ENCODE measurements around the gene GSTT4. TPM values are rescaled to one million over a fixed set of nuclear protein-coding genes. Genes with fewer than 3 reads are reported as not detected.
"Not testable (repeated sequence)": the region's sequence is repeated elsewhere in the genome, so short reads cannot be mapped to it uniquely, and the experiment has no call there.

Gene GSTT4
- total RNA-seq, 4 donors from 2014 or later = not detected

DNA sequence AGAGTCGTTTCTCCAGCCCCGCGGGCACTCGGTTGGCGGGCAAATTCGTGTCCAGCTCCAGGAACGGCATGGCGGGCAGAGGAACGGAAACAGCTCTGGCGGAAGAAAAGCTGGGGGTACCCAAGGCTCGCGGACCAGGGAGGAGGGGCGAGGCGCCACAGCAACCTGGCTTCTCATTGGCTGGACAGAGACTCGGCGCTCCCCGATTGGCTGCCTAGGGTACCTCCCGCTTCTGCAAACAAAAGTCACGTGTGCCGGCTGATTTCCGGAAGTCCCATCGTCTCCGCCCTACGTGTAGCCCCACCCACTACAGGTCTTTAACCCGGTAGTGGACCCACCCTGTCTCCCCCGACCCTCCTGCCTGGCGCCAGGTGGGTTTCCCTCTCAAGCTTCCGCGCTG is 30.9 kb downstream of the GSTT4 start, which contains the start of gene DDT:
Gene DDT (minus strand): TSS at position 97 of the 400 bp plus-strand sequence. CDS start 27 bp downstream, at position 70.
- not testable (repeated sequence) for H3K27me3 ChIP-seq; H3K9me3 ChIP-seq; H3K4me1 ChIP-seq; H3K4me3 ChIP-seq; DNase-seq (ENCODE audit: low spot score in 2 of 2); H3K27ac ChIP-seq
- WGBS = no CpG with 5 or more reads among the region's 29 CpGs
- H3K36me3 ChIP-seq = peaks cover 23% of the 10 kb centered on the region

DNA sequence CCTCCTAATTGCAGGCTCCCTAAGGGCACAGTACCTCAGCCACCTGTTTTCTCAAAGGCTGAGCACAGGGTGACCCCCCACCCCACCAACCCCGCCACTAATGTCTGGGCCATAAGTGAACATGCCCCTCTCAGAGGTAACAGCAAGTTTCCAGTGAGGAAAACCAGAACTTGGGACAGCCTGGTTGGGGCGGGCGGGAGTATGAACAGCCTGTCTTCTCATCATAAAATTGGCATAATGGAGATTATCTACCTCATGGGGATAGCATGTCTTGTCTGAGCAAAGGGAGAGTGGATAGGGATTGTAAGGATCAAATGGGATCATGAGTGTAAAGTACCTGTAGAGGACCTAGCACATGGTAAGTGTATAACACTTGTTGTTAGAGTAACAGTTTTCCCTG is 33.3 kb downstream of the GSTT4 start:
- not testable (repeated sequence) for H3K4me3 ChIP-seq; H3K27me3 ChIP-seq; H3K4me1 ChIP-seq; H3K27ac ChIP-seq; H3K9me3 ChIP-seq; DNase-seq (ENCODE audit: low spot score in 2 of 2)
- 96% methylated on average over 2 of the region's 3 CpGs for WGBS
- H3K36me3 ChIP-seq = peaks cover 23% of the 10 kb centered on the region

DNA sequence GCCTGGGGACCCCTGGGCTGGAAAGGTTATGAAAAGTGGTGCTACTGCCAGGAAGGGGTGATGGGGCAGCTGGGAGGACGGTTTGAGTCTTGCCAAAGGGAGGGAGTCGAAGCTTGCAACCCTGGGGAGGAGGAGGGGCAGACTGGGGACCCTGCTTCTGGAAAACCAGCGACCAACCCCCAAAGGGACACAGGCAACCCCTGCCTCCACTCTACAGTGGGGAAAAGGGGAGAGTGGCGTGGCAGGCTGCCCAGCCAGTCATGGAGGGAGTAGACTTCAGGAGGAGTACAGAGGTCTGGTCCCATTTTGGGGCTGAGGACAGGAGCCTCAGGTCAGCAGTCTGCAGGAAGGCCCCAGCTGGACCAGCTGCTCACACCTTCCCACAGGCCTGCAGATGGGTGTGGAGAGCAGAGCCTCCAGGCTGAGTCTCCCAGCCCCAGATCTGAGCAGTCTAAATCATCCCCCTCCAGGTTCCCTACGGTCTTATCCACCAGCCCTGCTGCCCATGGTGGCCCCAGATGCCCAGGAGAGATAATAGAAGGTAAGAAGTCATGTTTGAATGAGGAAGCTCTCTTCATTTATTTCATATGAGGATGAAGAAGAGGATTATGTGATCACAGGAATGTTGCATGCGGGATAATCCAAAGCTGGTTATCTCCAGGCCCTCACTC is 34.3 kb downstream of the GSTT4 start:
- Histone ChIP-seq H3K27ac (no peak overlapping the region), H3K36me3 (peaks cover 23% of the 10 kb centered on the region), H3K4me3 (no peak overlapping the region), H3K4me1 (peaks cover 3% of the 10 kb centered on the region), H3K27me3 (no peaks in the 10 kb centered on the region), H3K9me3 (no peaks in the 10 kb centered on the region)
- DNase-seq (ENCODE audit: low spot score in 2 of 2) = peak in 1 of 2 donors; percentile 64
- TF ChIP-seq, protein P1, sequence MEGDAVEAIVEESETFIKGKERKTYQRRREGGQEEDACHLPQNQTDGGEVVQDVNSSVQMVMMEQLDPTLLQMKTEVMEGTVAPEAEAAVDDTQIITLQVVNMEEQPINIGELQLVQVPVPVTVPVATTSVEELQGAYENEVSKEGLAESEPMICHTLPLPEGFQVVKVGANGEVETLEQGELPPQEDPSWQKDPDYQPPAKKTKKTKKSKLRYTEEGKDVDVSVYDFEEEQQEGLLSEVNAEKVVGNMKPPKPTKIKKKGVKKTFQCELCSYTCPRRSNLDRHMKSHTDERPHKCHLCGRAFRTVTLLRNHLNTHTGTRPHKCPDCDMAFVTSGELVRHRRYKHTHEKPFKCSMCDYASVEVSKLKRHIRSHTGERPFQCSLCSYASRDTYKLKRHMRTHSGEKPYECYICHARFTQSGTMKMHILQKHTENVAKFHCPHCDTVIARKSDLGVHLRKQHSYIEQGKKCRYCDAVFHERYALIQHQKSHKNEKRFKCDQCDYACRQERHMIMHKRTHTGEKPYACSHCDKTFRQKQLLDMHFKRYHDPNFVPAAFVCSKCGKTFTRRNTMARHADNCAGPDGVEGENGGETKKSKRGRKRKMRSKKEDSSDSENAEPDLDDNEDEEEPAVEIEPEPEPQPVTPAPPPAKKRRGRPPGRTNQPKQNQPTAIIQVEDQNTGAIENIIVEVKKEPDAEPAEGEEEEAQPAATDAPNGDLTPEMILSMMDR (IDR thresholded peaks at IDR 0.05) = no peak
- TF ChIP-seq EP300 (IDR thresholded peaks at IDR 0.05) = no peak
- TF ChIP-seq POLR2AphosphoS5 (IDR thresholded peaks at IDR 0.05) = no peak
- TF ChIP-seq POLR2A (IDR thresholded peaks at IDR 0.05) = no peak
- 68% methylated on average over 6 of the region's 6 CpGs for WGBS

DNA sequence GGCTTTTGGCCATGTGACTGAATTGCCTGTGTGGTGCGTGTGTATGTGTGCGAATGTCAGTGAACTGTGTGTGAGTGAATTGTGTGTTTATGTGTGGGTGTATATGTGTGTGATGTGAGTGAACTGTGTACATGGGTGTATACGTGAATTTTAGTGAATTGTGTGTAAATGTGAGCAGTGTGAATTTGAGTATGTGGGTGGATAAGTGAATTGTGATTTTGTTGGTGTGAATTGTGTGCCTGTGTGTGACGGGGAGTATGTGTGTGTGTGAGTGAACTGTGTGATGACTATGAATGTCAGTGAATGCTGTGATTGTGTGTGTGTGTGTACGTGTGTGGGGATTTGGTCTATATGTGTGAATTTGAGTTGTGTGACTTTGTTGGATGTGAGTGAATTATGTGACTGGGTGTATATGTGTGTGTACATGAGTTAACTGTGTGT is 35.0 kb downstream of the GSTT4 start:
- Histone ChIP-seq H3K27ac (no peak overlapping the region), H3K4me3 (no peak overlapping the region), H3K4me1 (peaks cover 3% of the 10 kb centered on the region), H3K9me3 (no peaks in the 10 kb centered on the region), H3K36me3 (peaks cover 23% of the 10 kb centered on the region), H3K27me3 (no peaks in the 10 kb centered on the region)
- TF ChIP-seq, protein P1 (IDR thresholded peaks at IDR 0.05) = no peak
- TF ChIP-seq POLR2A (IDR thresholded peaks at IDR 0.05) (no peak), EP300 (IDR thresholded peaks at IDR 0.05) (no peak), POLR2AphosphoS5 (IDR thresholded peaks at IDR 0.05) (no peak)
- WGBS = 73% methylated on average over 5 of the region's 5 CpGs
- DNase-seq (ENCODE audit: low spot score in 2 of 2) = no peak

DNA sequence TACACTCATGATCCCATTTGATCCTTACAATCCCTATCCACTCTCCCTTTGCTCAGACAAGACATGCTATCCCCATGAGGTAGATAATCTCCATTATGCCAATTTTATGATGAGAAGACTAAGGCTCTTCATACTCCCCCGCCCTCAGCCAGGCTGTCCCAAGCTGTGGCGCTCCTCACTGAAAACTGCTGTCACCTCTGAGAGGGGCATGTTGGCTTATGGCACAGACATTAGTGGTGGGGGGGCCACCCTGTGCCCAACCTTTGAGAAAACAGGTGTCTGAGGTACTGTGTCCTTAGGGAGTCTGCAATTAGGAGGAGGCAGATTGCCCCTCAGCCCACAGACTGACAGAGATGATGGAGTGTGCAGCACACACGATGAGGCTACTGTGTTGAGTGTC is 36.2 kb downstream of the GSTT4 start:
- DNase-seq (ENCODE audit: low spot score in 2 of 2) = no peak
- WGBS = 90% methylated on average over 2 of the region's 3 CpGs
- Histone ChIP-seq H3K36me3 (peaks cover 23% of the 10 kb centered on the region), H3K4me3 (no peak overlapping the region), H3K27ac (no peak overlapping the region), H3K4me1 (peaks cover 3% of the 10 kb centered on the region), H3K27me3 (no peaks in the 10 kb centered on the region), H3K9me3 (no peaks in the 10 kb centered on the region)
- TF ChIP-seq, protein P1 (IDR thresholded peaks at IDR 0.05) = no peak
- TF ChIP-seq EP300 (IDR thresholded peaks at IDR 0.05) = no peak
- TF ChIP-seq POLR2A (IDR thresholded peaks at IDR 0.05) = no peak
- no peak for TF ChIP-seq POLR2AphosphoS5 (IDR thresholded peaks at IDR 0.05)

DNA sequence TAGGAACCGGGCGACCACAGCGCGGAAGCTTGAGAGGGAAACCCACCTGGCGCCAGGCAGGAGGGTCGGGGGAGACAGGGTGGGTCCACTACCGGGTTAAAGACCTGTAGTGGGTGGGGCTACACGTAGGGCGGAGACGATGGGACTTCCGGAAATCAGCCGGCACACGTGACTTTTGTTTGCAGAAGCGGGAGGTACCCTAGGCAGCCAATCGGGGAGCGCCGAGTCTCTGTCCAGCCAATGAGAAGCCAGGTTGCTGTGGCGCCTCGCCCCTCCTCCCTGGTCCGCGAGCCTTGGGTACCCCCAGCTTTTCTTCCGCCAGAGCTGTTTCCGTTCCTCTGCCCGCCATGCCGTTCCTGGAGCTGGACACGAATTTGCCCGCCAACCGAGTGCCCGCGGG is 38.7 kb downstream of the GSTT4 start, which contains the start of gene DDTL:
Gene DDTL (plus strand): TSS at position 321 of the 400 bp plus-strand sequence. CDS start 27 bp downstream, at position 348.
- not testable (repeated sequence) for H3K27me3 ChIP-seq; H3K4me3 ChIP-seq; DNase-seq (ENCODE audit: low spot score in 2 of 2); H3K4me1 ChIP-seq; H3K27ac ChIP-seq; H3K9me3 ChIP-seq
- WGBS = no CpG with 5 or more reads among the region's 30 CpGs
- peaks cover 20% of the 10 kb centered on the region for H3K36me3 ChIP-seq

DNA sequence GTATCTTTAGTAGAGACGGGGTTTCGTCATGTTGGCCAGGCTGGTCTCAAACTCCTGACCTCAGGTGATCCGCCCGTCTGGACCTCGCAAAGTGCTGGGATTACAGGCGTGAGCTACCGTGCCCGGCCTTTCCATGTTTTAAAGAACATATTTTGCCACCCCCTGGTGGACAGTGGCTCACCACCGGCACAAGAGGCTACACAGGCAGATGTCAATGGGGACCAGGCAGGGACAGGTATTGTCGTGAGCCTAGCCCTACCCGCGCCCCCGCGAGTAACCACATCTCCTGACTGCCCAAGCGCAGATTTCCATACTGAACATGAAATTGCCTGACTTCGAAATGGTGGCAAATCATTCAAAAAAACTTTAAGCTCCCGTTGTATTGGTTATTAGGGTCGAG is 39.2 kb downstream of the GSTT4 start:
- no CpG with 5 or more reads among the region's 18 CpGs for WGBS
- H3K4me1 ChIP-seq = not testable (repeated sequence)

DNA sequence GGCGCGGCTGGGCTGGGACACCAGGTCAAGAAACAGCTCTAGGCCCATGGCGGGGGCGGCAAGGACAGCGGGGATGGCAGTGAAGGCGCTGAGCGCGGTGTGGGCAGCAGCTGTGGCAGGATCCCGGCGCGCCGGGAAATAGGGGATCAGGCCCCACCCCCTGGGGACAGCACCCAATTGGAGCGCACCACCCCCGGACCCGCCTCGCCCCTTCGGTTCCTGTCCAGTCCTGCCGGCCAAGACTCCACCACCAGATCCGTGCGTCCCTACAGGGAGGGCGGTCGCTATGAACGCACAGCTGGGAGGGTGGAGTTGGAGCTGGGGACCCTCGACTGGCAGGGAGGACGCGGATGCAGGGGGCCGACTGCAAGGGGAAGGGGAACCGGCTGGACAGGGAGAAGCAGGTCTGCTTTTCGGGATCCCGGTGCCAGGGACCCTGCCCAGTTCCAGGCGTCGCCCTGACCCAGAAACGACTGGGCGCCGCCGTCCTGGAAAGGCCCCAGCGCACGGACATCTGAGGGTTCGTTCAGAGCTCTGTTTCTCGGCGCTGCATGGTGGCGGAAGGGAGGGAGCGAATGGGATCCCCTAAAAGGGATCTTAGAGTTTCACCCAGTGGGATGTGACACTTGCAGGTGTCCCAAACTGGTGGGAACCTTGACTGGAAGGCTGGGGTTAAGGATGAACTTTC is 44.0 kb downstream of the GSTT4 start, which contains the start of gene GSTT2B:
Gene GSTT2B (minus strand): TSS at position 112 of the 688 bp plus-strand sequence. CDS start 64 bp downstream, at position 48.
- not testable (repeated sequence) for H3K27ac ChIP-seq
- H3K4me3 ChIP-seq = peak within 1 kb of the TSS; percentile 23
- no CpG with 5 or more reads among the region's 43 CpGs for WGBS

More for the DNA sequence above, 39.2 kb downstream of the GSTT4 start:
- not testable (repeated sequence) for H3K27ac ChIP-seq; H3K9me3 ChIP-seq; H3K27me3 ChIP-seq; H3K4me3 ChIP-seq; DNase-seq (ENCODE audit: low spot score in 2 of 2)
- H3K36me3 ChIP-seq = peaks cover 15% of the 10 kb centered on the region

More for the DNA sequence above, 44.0 kb downstream of the GSTT4 start, which contains the start of gene GSTT2B:
- H3K36me3 ChIP-seq; H3K27me3 ChIP-seq; H3K4me1 ChIP-seq; H3K9me3 ChIP-seq; DNase-seq (ENCODE audit: low spot score in 2 of 2): not testable (repeated sequence)

All from suprapubic skin (tissue), 4 donors.